SK-N-SH (cell line): Measurements from ENCODE around the gene KCNK15. TPM values are rescaled to one million over a fixed set of nuclear protein-coding genes. Genes with fewer than 3 reads are reported as not detected.

Experiments
- CTCF ChIA-PET: fragments of 300-600, 350-600 bp; formaldehyde crosslinking; extraction: SDS; loops from one replicate; lab custom pipeline; 2021; lab: Yijun Ruan, JAX
- POLR2A ChIA-PET: fragments of 350-600 bp; sonication (Branson Sonifier 250); formaldehyde crosslinking; extraction: SDS; loops from one replicate; lab custom pipeline; 2020; ENCODE audit warnings: antibody characterized with exemption, inconsistent platforms; lab: Yijun Ruan, JAX
- DNase-seq: peaks from one replicate; pipeline ENCODE4 v3.0.0; 2012
- H2AFZ ChIP-seq: fragments of 200-600 bp; sonication (generic); 2 replicates; pipeline ENCODE4 v1.8.1; 2016; ENCODE audit warnings: antibody characterized with exemption, mild to moderate bottlenecking, low read depth
- H3F3A ChIP-seq: fragments of 200-600 bp; sonication (generic); replicated peaks from 2 replicates; pipeline ENCODE3; 2016; ENCODE audit warnings: antibody characterized with exemption, mild to moderate bottlenecking; ENCODE audit not compliant: insufficient read depth
- H3K27ac ChIP-seq, 2 experiments: fragments of 200-500 bp in 1 of 2; fragments of 200-600 bp in 1 of 2; sonication (Bioruptor generic) in 1 of 2; sonication (generic), shearing (Covaris generic) in 1 of 2; 2 replicates each; pipeline versions ENCODE4 v1.5.1 to v1.6.1; 2014 to 2016; ENCODE audit warnings: low read depth in 2 of 2, inconsistent platforms in 1 of 2, low read length in 1 of 2, mild to moderate bottlenecking in 1 of 2, mixed read lengths in 1 of 2
- H3K27me3 ChIP-seq: fragments of 200-600 bp; sonication (generic), shearing (Covaris generic); 2 replicates; pipeline ENCODE4 v1.6.1; 2016; ENCODE audit warnings: mixed run types; ENCODE audit not compliant: insufficient read depth
- H3K36me3 ChIP-seq, 2 experiments: fragments of 200-500 bp in 1 of 2; fragments of 200-600 bp in 1 of 2; sonication (Bioruptor generic) in 1 of 2; sonication (generic) in 1 of 2; replicated peaks in 1 of 2; 2 replicates each; pipeline versions ENCODE3 to v1.5.1; 2014 to 2016; ENCODE audit warnings: low read length in 1 of 2, mild to moderate bottlenecking in 1 of 2; ENCODE audit not compliant: insufficient read depth in 2 of 2, control insufficient read depth in 1 of 2
- H3K4me1 ChIP-seq, 2 experiments: fragments of 200-500 bp in 1 of 2; fragments of 200-600 bp in 1 of 2; sonication (Bioruptor generic) in 1 of 2; sonication (generic), shearing (Covaris generic) in 1 of 2; 2 replicates each; pipeline versions ENCODE4 v1.5.1 to v1.6.1; 2014 to 2016; ENCODE audit warnings: low read depth in 1 of 2, low read length in 1 of 2, mixed run types in 1 of 2; ENCODE audit not compliant: insufficient read depth in 2 of 2, control insufficient read depth in 1 of 2
- H3K4me2 ChIP-seq: fragments of 200-600 bp; sonication (generic), shearing (Covaris generic); 2 replicates; pipeline ENCODE4 v1.6.1; 2017; ENCODE audit warnings: mixed run types
- H3K4me3 ChIP-seq, 2 experiments: fragments of 200-500 bp in 1 of 2; fragments of 200-600 bp in 1 of 2; sonication (Bioruptor generic) in 1 of 2; sonication (generic), shearing (Covaris generic) in 1 of 2; 2 replicates each; pipeline versions ENCODE4 v1.5.1 to v1.8.1; 2014 to 2016; ENCODE audit warnings: low read depth in 2 of 2, inconsistent platforms in 1 of 2, low read length in 1 of 2, mild to moderate bottlenecking in 1 of 2, mixed read lengths in 1 of 2, moderate library complexity in 1 of 2
- H3K79me2 ChIP-seq: fragments of 200-600 bp; sonication (generic); 2 replicates; pipeline ENCODE4 v1.8.1; 2017; ENCODE audit warnings: mild to moderate bottlenecking; ENCODE audit not compliant: insufficient read depth
- H3K9ac ChIP-seq: fragments of 200-600 bp; sonication (generic); 2 replicates; pipeline ENCODE4 v1.6.1; 2017; ENCODE audit warnings: mixed run types
- H3K9me2 ChIP-seq: fragments of 200-600 bp; sonication (generic); 2 replicates; pipeline ENCODE4 v1.6.1; 2017; ENCODE audit warnings: mixed run types
- H3K9me3 ChIP-seq: fragments of 200-600 bp; sonication (generic); 2 replicates; pipeline ENCODE4 v1.6.1; 2017; ENCODE audit warnings: mixed run types, mild to moderate bottlenecking, moderate library complexity
- H4K20me1 ChIP-seq: fragments of 200-600 bp; sonication (generic); 2 replicates; pipeline ENCODE4 v1.6.1; 2017; ENCODE audit warnings: mild to moderate bottlenecking, mixed run types; ENCODE audit not compliant: insufficient read depth
- CTCF ChIP-seq: fragments of 200-600 bp; sonication (generic); IDR thresholded peaks from 2 replicates; pipeline ENCODE4 v1.6.1; 2017; ENCODE audit warnings: antibody characterized with exemption, mild to moderate bottlenecking, moderate library complexity
- ELF1 ChIP-seq: IDR thresholded peaks from 2 replicates; pipeline ENCODE4 v1.4.0; 2012
- EP300 ChIP-seq, 2 experiments: IDR thresholded peaks; 2 replicates each; pipeline versions ENCODE4 v1.4.0 to v1.6.1; 2012; ENCODE audit warnings: borderline replicate concordance in 1 of 2, low read depth in 1 of 2, low read length in 1 of 2
- GABPA ChIP-seq: IDR thresholded peaks from 2 replicates; pipeline ENCODE4 v1.4.0; 2012; ENCODE audit warnings: low read depth, mild to moderate bottlenecking
- IRF3 ChIP-seq: fragments of 150-350 bp; IDR thresholded peaks from 2 replicates; pipeline ENCODE4 v1.6.1; 2016; ENCODE audit warnings: mild to moderate bottlenecking, low read depth, low read length
- JUND ChIP-seq: IDR thresholded peaks from 2 replicates; pipeline ENCODE4 v1.4.0; 2012
- MXI1 ChIP-seq: IDR thresholded peaks from 2 replicates; pipeline ENCODE4 v1.6.1; 2012; ENCODE audit warnings: mild to moderate bottlenecking, low read depth, low read length, improper control_type of control experiment
- PBX3 ChIP-seq: IDR thresholded peaks from 2 replicates; pipeline ENCODE4; 2012
- POLR2AphosphoS5 ChIP-seq: IDR thresholded peaks from 2 replicates; pipeline ENCODE4 v1.6.1; 2012; ENCODE audit warnings: low read depth, low read length
- RAD21 ChIP-seq: IDR thresholded peaks from 2 replicates; pipeline ENCODE4 v1.6.1; 2012; ENCODE audit warnings: mild to moderate bottlenecking, low read length
- RCOR1 ChIP-seq: fragments of 150-350 bp; IDR thresholded peaks from 2 replicates; pipeline ENCODE4 v1.6.1; 2017; ENCODE audit warnings: antibody characterized with exemption, low read length
- RXRA ChIP-seq: IDR thresholded peaks from 2 replicates; pipeline ENCODE4 v1.4.0; 2012; ENCODE audit warnings: low read depth, mild to moderate bottlenecking, borderline replicate concordance
- SIN3A ChIP-seq: IDR thresholded peaks from 2 replicates; pipeline ENCODE4 v1.6.1; 2012; ENCODE audit warnings: low read depth, mild to moderate bottlenecking, low read length, moderate library complexity, borderline replicate concordance
- TAF1 ChIP-seq: IDR thresholded peaks from 2 replicates; pipeline ENCODE4 v1.6.1; 2012; ENCODE audit warnings: low read depth, mild to moderate bottlenecking, low read length, moderate library complexity, borderline replicate concordance
- TCF12 ChIP-seq: IDR thresholded peaks from 2 replicates; pipeline ENCODE4 v1.4.0; 2012
- USF2 ChIP-seq: fragments of 150-350 bp; IDR thresholded peaks from 2 replicates; pipeline ENCODE4 v1.6.1; 2017; ENCODE audit warnings: antibody characterized with exemption, low read length, low read depth, borderline replicate concordance
- WGBS: methylation state at CpG from one replicate; pipeline ENCODE4 v1.1.6; 2017; ENCODE audit warnings: low lambda C conversion rate; 5-methylcytosine and 5-hydroxymethylcytosine counted together
- polyA plus RNA-seq, 3 experiments: library from polyadenylated mRNA; depleted of rRNA; stranded (reverse); fragments of >200 nt; gene quantifications; 2 replicates each; pipeline ENCODE4 v1.2.3, GENCODE V29; 2012
- TF ChIP-seq, protein P1 (sequence below): IDR thresholded peaks from 2 replicates; pipeline ENCODE4 v1.4.0; 2012; ENCODE audit warnings: low read depth
- TF ChIP-seq, protein P2 (sequence below): IDR thresholded peaks from 2 replicates; pipeline ENCODE4 v1.6.1; 2012; ENCODE audit warnings: mild to moderate bottlenecking, low read depth, low read length, moderate library complexity

The KCNK15 gene
- polyA plus RNA-seq, 1 of the 3 experiments (the other 2 are of a cell fraction): 0.02 TPM

- TF ChIP-seq JUND (no peak), TAF1 (no peak), PBX3 (no peak), EP300 (IDR thresholded peaks at IDR 0.05; ENCODE audit: borderline replicate concordance in 1 of 2, low read depth in 1 of 2, low read length in 1 of 2) (no peak)
Measured at GRCh38 chr20:44756956-44757355, 11.3 kb downstream of the KCNK15 start (continued).

DNA sequence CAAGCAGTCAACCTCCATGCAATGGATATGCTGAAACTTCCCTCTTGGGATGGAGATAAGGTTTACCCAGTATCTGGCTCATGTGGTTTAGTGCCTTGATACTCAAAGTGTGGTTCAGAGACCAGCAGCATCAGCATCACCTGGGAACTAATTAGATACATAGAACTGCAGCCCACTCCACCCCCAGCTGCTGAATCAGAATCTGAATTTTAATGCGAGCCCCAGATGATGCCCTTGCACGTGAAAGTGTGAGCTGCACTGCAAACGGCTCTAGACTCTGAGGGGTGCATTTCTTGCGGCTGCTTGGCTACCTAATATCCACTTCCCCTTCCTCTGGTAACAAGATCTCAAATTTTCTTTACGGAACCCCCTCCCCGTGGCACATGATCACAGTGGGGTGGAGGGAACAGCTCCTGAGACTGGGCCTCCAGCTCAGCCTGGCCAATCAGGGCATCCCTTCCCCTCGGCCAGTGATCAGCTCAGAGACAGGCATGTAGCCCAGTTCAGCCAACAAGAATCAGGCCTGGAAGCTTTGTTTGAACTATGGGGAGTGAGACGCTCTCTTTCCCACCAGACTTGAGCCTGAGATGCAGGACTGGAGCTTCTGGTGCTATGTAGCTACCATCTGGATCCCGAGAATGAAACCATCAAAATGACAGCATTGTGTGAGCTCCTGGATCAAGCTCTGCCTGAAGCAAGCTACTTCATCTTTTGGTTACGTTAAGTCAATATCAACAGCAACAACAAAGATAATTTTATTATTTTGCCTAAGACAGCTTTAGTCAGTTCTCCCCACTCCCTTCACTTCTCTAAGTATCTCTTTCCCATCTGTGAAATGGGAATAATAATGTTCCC lies 12.8 kb downstream of the KCNK15 start:
- no peaks in the 10 kb centered on the region for H4K20me1 ChIP-seq
- ChIA-PET POLR2A (no interaction called here), CTCF (interaction anchor here (0.9 to 12.2 kb wide), 5 partner anchors 8 to 27 kb away, joined by 3 to 110 read pairs (median 4); partner anchors contain the start of gene KCNK15)
- no peak for DNase-seq
- H3K79me2 ChIP-seq: no peaks in the 10 kb centered on the region
- no peaks in the 10 kb centered on the region for H3K9me3 ChIP-seq
- peak overlapping the region in 1 of 2 experiments; percentile 99; a peak in 2 of 4 replicates for H3K27ac ChIP-seq
- peaks cover 0 to 55% of the 10 kb centered on the region in 2 experiments; a peak in 2 of 4 replicates for H3K4me1 ChIP-seq
- H3K4me3 ChIP-seq: no peak overlapping the region
- H3K27me3 ChIP-seq: peaks cover 11% of the 10 kb centered on the region; the same call in 1 of the 2 replicates
- H2AFZ ChIP-seq: no peak overlapping the region
- H3F3A ChIP-seq: no peaks in the 10 kb centered on the region
- H3K9ac ChIP-seq: no peak overlapping the region
- no peaks in the 10 kb centered on the region for H3K9me2 ChIP-seq
- H3K36me3 ChIP-seq: no peaks in the 10 kb centered on the region
- WGBS: 61% methylated on average over 7 of the region's 10 CpGs
- no peak overlapping the region for H3K4me2 ChIP-seq
- TF ChIP-seq SIN3A (no peak), EP300 (IDR thresholded peaks at IDR 0.05; ENCODE audit: borderline replicate concordance in 1 of 2, low read depth in 1 of 2, low read length in 1 of 2) (no peak), RXRA (no peak), RCOR1 (no peak), TCF12 (no peak), MXI1 (no peak), RAD21 (no peak), IRF3 (no peak), CTCF (no peak), POLR2AphosphoS5 (no peak), ELF1 (no peak), USF2 (no peak), TAF1 (no peak), GABPA (no peak), JUND (no peak)
- TF ChIP-seq, protein P1, sequence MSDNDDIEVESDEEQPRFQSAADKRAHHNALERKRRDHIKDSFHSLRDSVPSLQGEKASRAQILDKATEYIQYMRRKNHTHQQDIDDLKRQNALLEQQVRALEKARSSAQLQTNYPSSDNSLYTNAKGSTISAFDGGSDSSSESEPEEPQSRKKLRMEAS: no peak
- TF ChIP-seq, protein P2, sequence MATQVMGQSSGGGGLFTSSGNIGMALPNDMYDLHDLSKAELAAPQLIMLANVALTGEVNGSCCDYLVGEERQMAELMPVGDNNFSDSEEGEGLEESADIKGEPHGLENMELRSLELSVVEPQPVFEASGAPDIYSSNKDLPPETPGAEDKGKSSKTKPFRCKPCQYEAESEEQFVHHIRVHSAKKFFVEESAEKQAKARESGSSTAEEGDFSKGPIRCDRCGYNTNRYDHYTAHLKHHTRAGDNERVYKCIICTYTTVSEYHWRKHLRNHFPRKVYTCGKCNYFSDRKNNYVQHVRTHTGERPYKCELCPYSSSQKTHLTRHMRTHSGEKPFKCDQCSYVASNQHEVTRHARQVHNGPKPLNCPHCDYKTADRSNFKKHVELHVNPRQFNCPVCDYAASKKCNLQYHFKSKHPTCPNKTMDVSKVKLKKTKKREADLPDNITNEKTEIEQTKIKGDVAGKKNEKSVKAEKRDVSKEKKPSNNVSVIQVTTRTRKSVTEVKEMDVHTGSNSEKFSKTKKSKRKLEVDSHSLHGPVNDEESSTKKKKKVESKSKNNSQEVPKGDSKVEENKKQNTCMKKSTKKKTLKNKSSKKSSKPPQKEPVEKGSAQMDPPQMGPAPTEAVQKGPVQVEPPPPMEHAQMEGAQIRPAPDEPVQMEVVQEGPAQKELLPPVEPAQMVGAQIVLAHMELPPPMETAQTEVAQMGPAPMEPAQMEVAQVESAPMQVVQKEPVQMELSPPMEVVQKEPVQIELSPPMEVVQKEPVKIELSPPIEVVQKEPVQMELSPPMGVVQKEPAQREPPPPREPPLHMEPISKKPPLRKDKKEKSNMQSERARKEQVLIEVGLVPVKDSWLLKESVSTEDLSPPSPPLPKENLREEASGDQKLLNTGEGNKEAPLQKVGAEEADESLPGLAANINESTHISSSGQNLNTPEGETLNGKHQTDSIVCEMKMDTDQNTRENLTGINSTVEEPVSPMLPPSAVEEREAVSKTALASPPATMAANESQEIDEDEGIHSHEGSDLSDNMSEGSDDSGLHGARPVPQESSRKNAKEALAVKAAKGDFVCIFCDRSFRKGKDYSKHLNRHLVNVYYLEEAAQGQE: no peak
